Body of pancreas (tissue), 4 donors: ENCODE results near the gene EPB42.

ENCODE experiments used
- CTCF ChIP-seq, 7 experiments: fragments of 450-650 bp in 4 of 7; fragments of 200-600 bp in 3 of 7; sonication (generic) in 3 of 7; IDR thresholded peaks; one replicate each; pipeline ENCODE4 v1.5.1; 2016 to 2019; ENCODE audit warnings: antibody characterized with exemption in 7 of 7
- POLR2A ChIP-seq, 3 donors: fragments of 450-650 bp; IDR thresholded peaks; one replicate each; pipeline ENCODE4 v1.6.1; 2016; ENCODE audit warnings: antibody characterized with exemption in 3 of 3, mild to moderate bottlenecking in 2 of 3

GRCh38 chr15:43266834-43267233 is 46.0 kb upstream of the EPB42 start, which contains the start of gene TGM5:
- TF ChIP-seq POLR2A (IDR thresholded peaks at IDR 0.05) = no peak
- no peak for TF ChIP-seq CTCF (IDR thresholded peaks at IDR 0.05)
